HepG2 (cell line): ENCODE results near the gene IL2RG. TPM values are rescaled to one million over a fixed set of nuclear protein-coding genes. Genes with fewer than 3 reads are reported as not detected.

Experiments used
- DNMT1 ChIP-seq: sonication (generic); formaldehyde crosslinking; IDR thresholded peaks from 2 replicates; pipeline ENCODE4 v1.5.1; 2020; ENCODE audit warnings: mild to moderate bottlenecking, missing genetic modification reagents
- DZIP1 ChIP-seq: sonication (generic); formaldehyde crosslinking; IDR thresholded peaks from 2 replicates; pipeline ENCODE4 v1.5.0; 2020; ENCODE audit warnings: mild to moderate bottlenecking, missing genetic modification reagents
- GZF1 ChIP-seq: sonication (generic); formaldehyde crosslinking; IDR thresholded peaks from 2 replicates; pipeline ENCODE4 v1.5.1; 2020; ENCODE audit warnings: mild to moderate bottlenecking, missing genetic modification reagents
- MED1 ChIP-seq: sonication (generic); formaldehyde crosslinking; IDR thresholded peaks from 2 replicates; pipeline ENCODE4 v1.4.0; 2020; ENCODE audit warnings: missing genetic modification reagents
- MYPOP ChIP-seq: sonication (generic); formaldehyde crosslinking; IDR thresholded peaks from 2 replicates; pipeline ENCODE4 v1.8.1; 2023; ENCODE audit warnings: mild to moderate bottlenecking, moderate library complexity, missing genetic modification reagents
- POLR2A ChIP-seq, 2 experiments: IDR thresholded peaks; 2 replicates each; pipeline ENCODE4 v1.6.1; 2011; ENCODE audit warnings: low read depth in 2 of 2, low read length in 2 of 2, mild to moderate bottlenecking in 1 of 2, moderate library complexity in 1 of 2; ENCODE audit not compliant: insufficient read depth in 1 of 2
- RXRB ChIP-seq: IDR thresholded peaks from 2 replicates; pipeline ENCODE4 v1.6.1; 2016; ENCODE audit warnings: borderline replicate concordance, missing genetic modification reagents, missing compliant biosample characterization
- SMYD3 ChIP-seq: sonication (generic); formaldehyde crosslinking; IDR thresholded peaks from 2 replicates; pipeline ENCODE4 v1.8.1; 2023; ENCODE audit warnings: mild to moderate bottlenecking, missing genetic modification reagents
- SOX6 ChIP-seq, 2 experiments: fragments of 450-650 bp in 1 of 2; sonication (generic) in 1 of 2; formaldehyde crosslinking in 1 of 2; IDR thresholded peaks; 2 replicates each; pipeline versions ENCODE4 v1.4.0 to v1.6.1; 2017 to 2020; ENCODE audit warnings: antibody characterized with exemption in 1 of 2, mild to moderate bottlenecking in 1 of 2, missing genetic modification reagents in 1 of 2
- SP2 ChIP-seq: sonication (generic); formaldehyde crosslinking; IDR thresholded peaks from 2 replicates; pipeline ENCODE4 v1.5.1; 2020; ENCODE audit warnings: mild to moderate bottlenecking, missing genetic modification reagents
- TARDBP ChIP-seq: sonication (generic); formaldehyde crosslinking; IDR thresholded peaks from 2 replicates; pipeline ENCODE4 v1.8.0; 2022; ENCODE audit warnings: mild to moderate bottlenecking, missing genetic modification reagents
- TCF7L2 ChIP-seq: IDR thresholded peaks from 2 replicates; pipeline ENCODE4 v1.6.1; 2011; ENCODE audit warnings: mild to moderate bottlenecking, low read depth, low read length, moderate library complexity
- ZBTB3 ChIP-seq: sonication (generic); formaldehyde crosslinking; IDR thresholded peaks from 2 replicates; pipeline ENCODE4 v1.4.0; 2020; ENCODE audit warnings: low read depth, mild to moderate bottlenecking, moderate library complexity, missing genetic modification reagents, borderline replicate concordance
- ZBTB37 ChIP-seq: sonication (generic); formaldehyde crosslinking; IDR thresholded peaks from 2 replicates; pipeline ENCODE4 v1.4.0; 2020; ENCODE audit warnings: mild to moderate bottlenecking, missing genetic modification reagents
- ZGPAT ChIP-seq: IDR thresholded peaks from 2 replicates; pipeline ENCODE4 v1.6.1; 2016; ENCODE audit warnings: mild to moderate bottlenecking
- ZNF18 ChIP-seq: sonication (generic); formaldehyde crosslinking; IDR thresholded peaks from 2 replicates; pipeline ENCODE4 v1.8.0; 2022; ENCODE audit warnings: mild to moderate bottlenecking, missing genetic modification reagents; ENCODE audit not compliant: insufficient replicate concordance
- ZNF264 ChIP-seq: sonication (generic); formaldehyde crosslinking; IDR thresholded peaks from 2 replicates; pipeline ENCODE4 v1.4.0; 2020; ENCODE audit warnings: missing genetic modification reagents
- ZNF577 ChIP-seq: sonication (generic); formaldehyde crosslinking; IDR thresholded peaks from 2 replicates; pipeline ENCODE4 v1.4.0; 2020; ENCODE audit warnings: mild to moderate bottlenecking, low read depth, missing genetic modification reagents, borderline replicate concordance
- ZNF598 ChIP-seq: sonication (generic); formaldehyde crosslinking; IDR thresholded peaks from 2 replicates; pipeline ENCODE4 v1.5.1; 2020; ENCODE audit warnings: mild to moderate bottlenecking, missing genetic modification reagents, borderline replicate concordance
- ZNF607 ChIP-seq: sonication (generic); formaldehyde crosslinking; IDR thresholded peaks from 2 replicates; pipeline ENCODE4 v1.5.1; 2020; ENCODE audit warnings: missing genetic modification reagents, mild to moderate bottlenecking, borderline replicate concordance
- polyA plus RNA-seq, 8 experiments: library from polyadenylated mRNA; depleted of rRNA in 3 of 8; stranded (reverse) in 7 of 8; unstranded in 1 of 8; fragments of >200 nt; fragmentation: Illumina TruSeq in 4 of 8; extraction: Trizol in 4 of 8; gene quantifications; 2 replicates each; pipeline versions ENCODE4 v1.2.1 to v1.2.3, GENCODE V29; 2011 to 2016; ENCODE audit warnings: low read depth in 4 of 8, missing spikeins in 1 of 8, mixed read lengths in 1 of 8; ENCODE audit not compliant: insufficient read depth in 1 of 8
- total RNA-seq, 5 experiments: library from RNA; depleted of rRNA; stranded (reverse); fragments of >200 nt; fragmentation: Illumina TruSeq; extraction: Trizol; gene quantifications; 2 replicates each; pipeline ENCODE4 v1.2.3, GENCODE V29; 2016; ENCODE audit warnings: low read depth in 1 of 5

The IL2RG gene
- total and polyA plus RNA-seq, 2 of the 13 experiments (the other 11 are each of a cell fraction or from before 2014, with no cell fraction given): 0.98 TPM; not detected in 1

- TF ChIP-seq DZIP1 (CRISPR knock-in tag) (no peak), SMYD3 (CRISPR knock-in tag) (no peak), MYPOP (CRISPR knock-in tag) (no peak), POLR2A (IDR thresholded peaks at IDR 0.05; ENCODE audit: insufficient read depth in 1 of 2, low read depth in 2 of 2, low read length in 2 of 2) (peak in 1 of 2 experiments; percentile 79; a peak in 2 of 4 replicates), ZNF18 (CRISPR knock-in tag) (no peak), ZNF598 (CRISPR knock-in tag) (no peak), ZBTB3 (CRISPR knock-in tag) (no peak), MED1 (peak; percentile 42; the same call in 1 of the 2 replicates), ZNF607 (CRISPR knock-in tag) (0 out of 2 replicates have a peak, but pooled peaks have one; percentile 47), TCF7L2 (no peak), DNMT1 (CRISPR knock-in tag) (no peak), ZBTB37 (CRISPR knock-in tag) (no peak), RXRB (CRISPR knock-in tag) (no peak), GZF1 (no peak), TARDBP (CRISPR knock-in tag) (peak; percentile 30; the same call in 1 of the 2 replicates), ZGPAT (CRISPR knock-in tag) (no peak), SOX6 (IDR thresholded peaks at IDR 0.05) (no peak), SOX6 (CRISPR knock-in tag; IDR thresholded peaks at IDR 0.05) (no peak), ZNF264 (CRISPR knock-in tag) (no peak), ZNF577 (CRISPR knock-in tag) (no peak), SP2 (CRISPR knock-in tag) (peak; percentile 87)
These were observed 43.1 kb downstream of the IL2RG start, which contains the start of gene SNX12 (continued) for GRCh38 chrX:71068044-71068918.
